H9 (cell line): ENCODE measurements around the gene ZNF423. TPM values are rescaled to one million over a fixed set of nuclear protein-coding genes. Genes with fewer than 3 reads are reported as not detected.
A peak's percentile ranks its signal among the peaks of the same experiment; 100 is the strongest.

Experiments
- DNase-seq: peaks from one replicate; pipeline ENCODE4 v3.0.0-alpha.2; 2017
- H2AFZ ChIP-seq: one replicate; pipeline ENCODE4 v1.6.1; 2013; ENCODE audit warnings: mild to moderate bottlenecking, low read length, control low read depth, moderate library complexity
- H2AK5ac ChIP-seq: 2 replicates; pipeline ENCODE4 v1.6.1; 2013; ENCODE audit warnings: low read length, control low read depth, mixed read lengths; ENCODE audit not compliant: insufficient read length
- H2BK120ac ChIP-seq: one replicate; pipeline ENCODE4 v1.6.1; 2013; ENCODE audit warnings: low read depth, mild to moderate bottlenecking, low read length, control low read depth, inconsistent platforms; ENCODE audit not compliant: poor library complexity, severe bottlenecking
- H2BK12ac ChIP-seq: 2 replicates; pipeline ENCODE4 v1.6.1; 2013; ENCODE audit warnings: low read length, control low read depth, mixed read lengths, low read depth; ENCODE audit not compliant: insufficient read length
- H2BK15ac ChIP-seq: 2 replicates; pipeline ENCODE4 v1.6.1; 2013; ENCODE audit warnings: low read depth, low read length, control low read depth
- H2BK20ac ChIP-seq: one replicate; pipeline ENCODE4 v1.6.1; 2013; ENCODE audit warnings: low read depth, mild to moderate bottlenecking, low read length, control low read depth, inconsistent platforms; ENCODE audit not compliant: poor library complexity, severe bottlenecking
- H2BK5ac ChIP-seq: 2 replicates; pipeline ENCODE4 v1.6.1; 2013; ENCODE audit warnings: low read length, control low read depth, mixed read lengths; ENCODE audit not compliant: insufficient read length
- H3K14ac ChIP-seq: 2 replicates; pipeline ENCODE4 v1.6.1; 2013; ENCODE audit warnings: low read length, control low read depth; ENCODE audit not compliant: insufficient read depth
- H3K18ac ChIP-seq: 2 replicates; pipeline ENCODE4 v1.6.1; 2013; ENCODE audit warnings: low read depth, mild to moderate bottlenecking, mixed read lengths, low read length, control low read depth; ENCODE audit not compliant: insufficient read length
- H3K23ac ChIP-seq: 2 replicates; pipeline ENCODE4 v1.6.1; 2013; ENCODE audit warnings: low read length, control low read depth, mixed read lengths, low read depth; ENCODE audit not compliant: insufficient read length
- H3K23me2 ChIP-seq: 2 replicates; pipeline ENCODE4 v1.6.1; 2013; ENCODE audit warnings: low read depth, mild to moderate bottlenecking, mixed read lengths, low read length, control low read depth; ENCODE audit not compliant: insufficient read length, poor library complexity, severe bottlenecking
- H3K27ac ChIP-seq: 2 replicates; pipeline ENCODE4 v1.5.1; 2013; ENCODE audit warnings: low read length, control low read depth, mixed read lengths, low read depth; ENCODE audit not compliant: insufficient read length
- H3K27me3 ChIP-seq: 2 replicates; pipeline ENCODE4 v1.6.1; 2013; ENCODE audit warnings: low read length, control low read depth, inconsistent platforms; ENCODE audit not compliant: insufficient read depth
- H3K4ac ChIP-seq: 2 replicates; pipeline ENCODE4 v1.6.1; 2013; ENCODE audit warnings: low read depth, mild to moderate bottlenecking, control low read depth, inconsistent platforms, low read length, moderate library complexity
- H3K4me1 ChIP-seq: 2 replicates; pipeline ENCODE4 v1.6.1; 2013; ENCODE audit warnings: low read length, control low read depth, inconsistent platforms; ENCODE audit not compliant: insufficient read depth
- H3K4me2 ChIP-seq: 2 replicates; pipeline ENCODE4 v1.6.1; 2013; ENCODE audit warnings: low read length, control low read depth, mixed read lengths; ENCODE audit not compliant: insufficient read length, insufficient read depth
- H3K56ac ChIP-seq: 2 replicates; pipeline ENCODE4 v1.6.1; 2013; ENCODE audit warnings: low read depth, mild to moderate bottlenecking, mixed read lengths, low read length, control low read depth; ENCODE audit not compliant: insufficient read length
- H3K79me1 ChIP-seq: 2 replicates; pipeline ENCODE4 v1.6.1; 2013; ENCODE audit warnings: low read depth, mild to moderate bottlenecking, moderate library complexity, low read length, control low read depth, inconsistent platforms; ENCODE audit not compliant: insufficient read depth, poor library complexity, severe bottlenecking
- H3K79me2 ChIP-seq: 2 replicates; pipeline ENCODE4 v1.6.1; 2013; ENCODE audit warnings: low read length, control low read depth, inconsistent platforms; ENCODE audit not compliant: insufficient read depth
- H3K9ac ChIP-seq: 2 replicates; pipeline ENCODE4 v1.6.1; 2013; ENCODE audit warnings: low read length, control low read depth, mixed read lengths; ENCODE audit not compliant: insufficient read length; ENCODE audit errors: extremely low read depth
- H3K9me3 ChIP-seq: one replicate; pipeline ENCODE4 v1.6.1; 2013; ENCODE audit warnings: low read depth, low read length, inconsistent platforms; ENCODE audit not compliant: control insufficient read depth
- H3T11ph ChIP-seq: one replicate; pipeline ENCODE4 v1.6.1; 2013; ENCODE audit warnings: mild to moderate bottlenecking, low read length, control low read depth, inconsistent platforms
- H4K20me1 ChIP-seq: one replicate; pipeline ENCODE4 v1.6.1; 2013; ENCODE audit not compliant: control insufficient read depth, insufficient read length, insufficient read depth
- H4K5ac ChIP-seq: 2 replicates; pipeline ENCODE4 v1.6.1; 2013; ENCODE audit warnings: low read depth, mild to moderate bottlenecking, mixed read lengths, low read length, control low read depth; ENCODE audit not compliant: insufficient read length
- H4K8ac ChIP-seq: replicated peaks from 2 replicates; pipeline ENCODE4 v1.6.1; 2013; ENCODE audit warnings: low read length, control low read depth, mixed read lengths, low read depth; ENCODE audit not compliant: insufficient read length
- H4K91ac ChIP-seq: 2 replicates; pipeline ENCODE4 v1.6.1; 2013; ENCODE audit warnings: low read depth, mild to moderate bottlenecking, moderate library complexity, mixed read lengths, low read length, control low read depth; ENCODE audit not compliant: insufficient read length
- H3K27ac Mint-ChIP-seq, 3 experiments: 2 replicates in 2 of 3; 3 replicates in 1 of 3; pipeline ENCODE4 v1.8.0; 2020 to 2021; ENCODE audit warnings: mixed read lengths in 3 of 3, mild to moderate bottlenecking in 1 of 3, moderate library complexity in 1 of 3
- H3K27me3 Mint-ChIP-seq: 2 replicates; pipeline ENCODE4 v1.8.0; 2021; ENCODE audit warnings: low read depth, mild to moderate bottlenecking, moderate library complexity, mixed read lengths
- H3K36me3 Mint-ChIP-seq, 3 experiments: 2 replicates in 2 of 3; 3 replicates in 1 of 3; pipeline ENCODE4 v1.8.0; 2020 to 2021; ENCODE audit warnings: low read depth in 3 of 3, mixed read lengths in 3 of 3; ENCODE audit not compliant: insufficient read depth in 1 of 3
- H3K4me1 Mint-ChIP-seq, 2 experiments: 2 replicates each; pipeline ENCODE4 v1.8.0; 2020; ENCODE audit warnings: mixed read lengths in 2 of 2
- H3K4me3 Mint-ChIP-seq, 2 experiments: 2 replicates in 1 of 2; 3 replicates in 1 of 2; pipeline ENCODE4 v1.8.0; 2020 to 2021; ENCODE audit warnings: mild to moderate bottlenecking in 2 of 2, mixed read lengths in 2 of 2, moderate library complexity in 1 of 2
- H3K9me3 Mint-ChIP-seq, 2 experiments: 2 replicates in 1 of 2; 3 replicates in 1 of 2; pipeline ENCODE4 v1.8.0; 2020; ENCODE audit warnings: mild to moderate bottlenecking in 2 of 2, mixed read lengths in 2 of 2, moderate library complexity in 1 of 2
- WGBS: extraction: QIAGEN DNeasy Blood & Tissue Kit; methylation state at CpG from one replicate; pipeline ENCODE4 v1.1.7; 2013; ENCODE audit warnings: missing lambda C conversion rate, low lambda C conversion rate, mixed read lengths; ENCODE audit not compliant: insufficient read length; ENCODE audit errors: extremely low coverage; 5-methylcytosine and 5-hydroxymethylcytosine counted together
- total RNA-seq: library from RNA; stranded (reverse); gene quantifications from 2 replicates; pipeline ENCODE4 v1.2.1, GENCODE V29; 2021
- TF ChIP-seq, protein P1 (sequence below): fragments of 200-600 bp; sonication (generic); conservative IDR thresholded peaks from 3 replicates; pipeline ENCODE4 v1.8.0; 2021; ENCODE audit warnings: antibody characterized with exemption, mild to moderate bottlenecking

Gene ZNF423
- total RNA-seq, 1 experiment from 2014 or later, result 51.5 TPM

DNA sequence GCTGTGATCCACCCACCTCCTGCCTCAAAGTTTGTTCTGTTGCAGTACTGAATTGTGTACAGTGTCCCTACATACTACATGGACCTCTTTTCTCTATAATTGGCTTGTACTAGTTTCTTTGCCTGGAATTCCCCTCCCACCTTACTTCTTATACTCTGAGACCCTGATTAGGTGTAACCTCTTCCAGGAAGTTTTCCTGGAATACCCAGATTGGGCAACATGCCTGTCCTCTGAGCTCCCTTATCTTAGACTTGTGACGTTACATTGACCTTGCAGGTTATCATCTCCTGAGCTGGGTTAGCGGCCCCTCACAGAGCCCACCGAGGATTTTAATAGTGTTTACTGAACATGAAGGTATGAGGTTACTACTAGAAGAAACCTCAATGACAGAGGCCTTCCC is 237.0 kb downstream of the ZNF423 start:
- no peak overlapping the region for H4K8ac ChIP-seq
- peaks cover 0 to 2% of the 10 kb centered on the region in 2 experiments; a peak in 1 of 5 replicates for H3K9me3 Mint-ChIP-seq
- TF ChIP-seq, protein P1, sequence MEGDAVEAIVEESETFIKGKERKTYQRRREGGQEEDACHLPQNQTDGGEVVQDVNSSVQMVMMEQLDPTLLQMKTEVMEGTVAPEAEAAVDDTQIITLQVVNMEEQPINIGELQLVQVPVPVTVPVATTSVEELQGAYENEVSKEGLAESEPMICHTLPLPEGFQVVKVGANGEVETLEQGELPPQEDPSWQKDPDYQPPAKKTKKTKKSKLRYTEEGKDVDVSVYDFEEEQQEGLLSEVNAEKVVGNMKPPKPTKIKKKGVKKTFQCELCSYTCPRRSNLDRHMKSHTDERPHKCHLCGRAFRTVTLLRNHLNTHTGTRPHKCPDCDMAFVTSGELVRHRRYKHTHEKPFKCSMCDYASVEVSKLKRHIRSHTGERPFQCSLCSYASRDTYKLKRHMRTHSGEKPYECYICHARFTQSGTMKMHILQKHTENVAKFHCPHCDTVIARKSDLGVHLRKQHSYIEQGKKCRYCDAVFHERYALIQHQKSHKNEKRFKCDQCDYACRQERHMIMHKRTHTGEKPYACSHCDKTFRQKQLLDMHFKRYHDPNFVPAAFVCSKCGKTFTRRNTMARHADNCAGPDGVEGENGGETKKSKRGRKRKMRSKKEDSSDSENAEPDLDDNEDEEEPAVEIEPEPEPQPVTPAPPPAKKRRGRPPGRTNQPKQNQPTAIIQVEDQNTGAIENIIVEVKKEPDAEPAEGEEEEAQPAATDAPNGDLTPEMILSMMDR, result no peak
- no peak overlapping the region for H3K4me3 Mint-ChIP-seq
- no peaks in the 10 kb centered on the region for H3K79me1 ChIP-seq
- no peaks in the 10 kb centered on the region; the same call in 1 of the 2 replicates for H3K4me1 ChIP-seq
- H4K5ac ChIP-seq, result no peak overlapping the region
- H3T11ph ChIP-seq, result no peak overlapping the region
- no peak overlapping the region for H2AFZ ChIP-seq
- no peak overlapping the region for H3K23ac ChIP-seq
- H3K4me2 ChIP-seq, result no peak overlapping the region
- H3K9ac ChIP-seq, result no peak overlapping the region
- peaks cover 4 to 10% (median 7%) of the 10 kb centered on the region in 3 experiments; a peak in 5 of 7 replicates for H3K36me3 Mint-ChIP-seq
- peaks cover 11 to 14% of the 10 kb centered on the region in 2 experiments for H3K4me1 Mint-ChIP-seq
- H2BK120ac ChIP-seq, result no peak overlapping the region
- H2AK5ac ChIP-seq, result no peak overlapping the region
- H3K27ac ChIP-seq, result no peak overlapping the region
- H3K14ac ChIP-seq, result no peak overlapping the region
- DNase-seq, result peak; percentile 4
- no peaks in the 10 kb centered on the region for H3K79me2 ChIP-seq
- no peaks in the 10 kb centered on the region for H3K9me3 ChIP-seq
- no peaks in the 10 kb centered on the region; the same call in 1 of the 2 replicates for H3K27me3 Mint-ChIP-seq
- H3K4ac ChIP-seq, result no peak overlapping the region
- H3K56ac ChIP-seq, result no peak overlapping the region
- no peaks in the 10 kb centered on the region for H3K23me2 ChIP-seq
- no peak overlapping the region for H2BK5ac ChIP-seq
- WGBS, result no CpG with 5 or more reads among the region's 3 CpGs
- H4K20me1 ChIP-seq, result no peaks in the 10 kb centered on the region
- H4K91ac ChIP-seq, result no peak overlapping the region
- H3K27me3 ChIP-seq, result no peaks in the 10 kb centered on the region
- H2BK15ac ChIP-seq, result no peak overlapping the region
- no peak overlapping the region for H3K27ac Mint-ChIP-seq
- H2BK20ac ChIP-seq, result no peak overlapping the region
- H2BK12ac ChIP-seq, result no peak overlapping the region
- H3K18ac ChIP-seq, result no peak overlapping the region
